Skeletal muscle cell (primary cell): ENCODE data around the gene CAV1.

Experiments
- DNase-seq: peaks from one replicate; pipeline ENCODE4 v3.0.0-alpha.2; 2010; ENCODE audit warnings: low read depth
- H3K4me3 ChIP-seq: 2 replicates; pipeline ENCODE4 v1.5.1; 2011; ENCODE audit warnings: low read depth, mild to moderate bottlenecking, control low read depth, low read length, moderate library complexity

The CAV1 gene

GRCh38 chr7:116593359-116594075 lies 68.7 kb downstream of the CAV1 start:
- H3K4me3 ChIP-seq, result no peak overlapping the region
- DNase-seq, result no peak

- DNase-seq, result no peak
- H3K4me3 ChIP-seq, result no peak overlapping the region
Observed at GRCh38 chr7:116595063-116595462, 70.2 kb downstream of the CAV1 start.

- H3K4me3 ChIP-seq, result no peak overlapping the region
Observed at GRCh38 chr7:116597384-116597783, 72.5 kb downstream of the CAV1 start.

DNA sequence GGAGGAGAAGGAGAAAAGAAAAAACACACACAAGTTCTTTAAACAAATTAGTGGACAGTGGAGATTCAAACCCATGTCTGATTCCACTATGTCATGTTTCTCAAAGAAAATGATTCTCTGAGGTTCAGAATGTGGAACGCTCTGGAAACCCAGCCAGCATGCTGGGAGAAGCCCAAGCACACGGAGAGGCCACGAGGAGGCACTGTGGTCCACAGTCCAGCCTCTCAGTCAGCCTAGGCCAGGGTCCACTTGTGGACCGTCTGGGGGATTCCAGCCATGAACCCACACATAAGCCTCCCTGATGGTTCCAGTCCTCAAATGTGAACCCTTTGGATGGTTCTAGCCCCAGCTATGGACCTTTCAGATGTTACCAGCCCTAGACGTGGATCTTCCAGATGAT lies 73.4 kb downstream of the CAV1 start:
- no peak for DNase-seq
- H3K4me3 ChIP-seq, result no peak overlapping the region

More at GRCh38 chr7:116597384-116597783, 72.5 kb downstream of the CAV1 start:
- no peak for DNase-seq

DNA sequence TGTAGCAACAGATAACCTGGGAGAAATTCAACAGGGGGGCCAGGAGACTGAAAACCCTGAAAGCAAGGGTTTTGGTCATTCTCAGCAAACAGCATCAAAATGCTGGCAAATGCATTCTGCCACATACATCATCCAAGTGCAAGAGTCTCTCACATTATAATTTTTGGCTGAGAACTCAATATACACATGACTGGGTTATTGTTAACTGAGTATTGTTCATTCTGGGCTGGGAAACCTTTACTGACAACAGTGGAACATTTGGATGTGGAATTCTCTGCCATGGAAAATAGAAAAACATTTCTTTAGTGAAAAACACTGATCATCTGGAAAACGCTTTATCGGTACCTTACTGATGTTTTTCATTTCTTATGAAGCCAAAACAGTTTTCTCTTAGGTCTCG lies 74.0 kb downstream of the CAV1 start:
- DNase-seq, result no peak
- H3K4me3 ChIP-seq, result no peak overlapping the region

GRCh38 chr7:116601426-116601825 lies 76.6 kb downstream of the CAV1 start:
- DNase-seq, result no peak
- H3K4me3 ChIP-seq, result no peak overlapping the region

GRCh38 chr7:116607299-116607698 lies 82.5 kb downstream of the CAV1 start:
- no peak for DNase-seq
- H3K4me3 ChIP-seq, result no peak overlapping the region

DNA sequence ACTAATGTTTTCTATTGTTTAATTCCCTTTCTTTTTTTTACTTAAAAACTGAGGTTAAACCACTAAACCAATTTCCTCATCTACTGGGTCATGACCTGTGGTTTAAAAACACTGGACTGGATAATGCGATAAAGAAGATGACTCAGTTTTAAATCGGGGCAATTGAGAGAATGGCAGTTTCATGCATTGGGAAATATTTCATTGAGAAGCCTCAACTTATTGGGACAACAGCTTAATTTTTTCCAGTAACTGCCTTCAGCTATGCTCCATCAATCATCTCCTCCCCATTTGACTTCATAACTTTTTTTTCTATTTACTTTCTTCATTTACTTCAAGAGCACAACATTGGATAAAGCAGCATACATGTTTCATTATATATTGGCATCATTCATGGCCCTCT lies 85.4 kb downstream of the CAV1 start:
- H3K4me3 ChIP-seq, result no peak overlapping the region
- DNase-seq, result peak; percentile 52

- H3K4me3 ChIP-seq, result no peak overlapping the region
- DNase-seq, result no peak
Observed at GRCh38 chr7:116610721-116611120, 85.9 kb downstream of the CAV1 start.
